ENCODE results near the gene CDAN1.
A peak's percentile ranks its signal among the peaks of the same experiment; 100 is the strongest.
"Not testable (repeated sequence)": the region's sequence is repeated elsewhere in the genome, so short reads cannot be mapped to it uniquely, and the experiment has no call there.

CDAN1 gene

DNA sequence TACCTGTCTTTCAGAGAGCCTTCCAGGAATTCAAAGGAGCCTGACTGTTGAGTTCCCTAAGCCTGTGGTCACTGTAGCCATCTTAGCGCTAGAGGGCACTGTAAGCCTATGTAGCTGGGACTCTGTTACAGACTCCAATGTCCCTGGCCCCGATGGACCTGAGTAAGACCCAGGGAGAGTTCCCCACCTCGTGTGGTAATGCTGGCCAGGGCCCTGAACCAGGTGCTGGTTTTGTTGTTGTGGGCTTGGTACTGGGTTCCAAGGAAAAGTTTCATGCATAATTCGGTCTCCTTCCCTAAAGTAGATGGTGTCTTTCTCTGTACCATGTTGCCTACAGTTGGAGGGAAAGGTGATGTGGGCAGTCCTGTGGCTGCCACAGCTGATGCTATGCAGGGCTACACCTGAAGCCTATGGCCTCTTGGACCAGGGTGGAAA, 32.4 kb downstream of the CDAN1 start:
- DNase-seq = peak; percentile 38

DNA sequence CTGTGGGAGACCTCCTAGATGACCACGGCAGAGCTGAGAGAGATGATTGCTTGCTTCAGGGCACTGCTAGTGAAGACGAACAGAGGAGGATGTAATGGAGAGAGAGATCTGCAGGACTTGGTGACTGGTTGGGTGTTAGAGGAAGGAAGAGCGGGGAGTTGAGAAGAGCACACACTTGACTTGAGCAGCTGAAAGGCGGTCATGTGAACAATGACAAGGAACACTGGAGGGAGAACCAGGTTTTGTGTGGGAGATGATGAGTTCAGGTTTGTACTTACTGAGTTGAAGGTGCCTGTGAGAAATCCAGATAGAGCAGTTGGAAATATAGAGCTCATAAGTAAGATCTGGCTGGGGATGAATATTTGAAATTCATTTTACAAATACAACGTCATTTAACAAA, 40.3 kb downstream of the CDAN1 start:
- DNase-seq = no peak

DNA sequence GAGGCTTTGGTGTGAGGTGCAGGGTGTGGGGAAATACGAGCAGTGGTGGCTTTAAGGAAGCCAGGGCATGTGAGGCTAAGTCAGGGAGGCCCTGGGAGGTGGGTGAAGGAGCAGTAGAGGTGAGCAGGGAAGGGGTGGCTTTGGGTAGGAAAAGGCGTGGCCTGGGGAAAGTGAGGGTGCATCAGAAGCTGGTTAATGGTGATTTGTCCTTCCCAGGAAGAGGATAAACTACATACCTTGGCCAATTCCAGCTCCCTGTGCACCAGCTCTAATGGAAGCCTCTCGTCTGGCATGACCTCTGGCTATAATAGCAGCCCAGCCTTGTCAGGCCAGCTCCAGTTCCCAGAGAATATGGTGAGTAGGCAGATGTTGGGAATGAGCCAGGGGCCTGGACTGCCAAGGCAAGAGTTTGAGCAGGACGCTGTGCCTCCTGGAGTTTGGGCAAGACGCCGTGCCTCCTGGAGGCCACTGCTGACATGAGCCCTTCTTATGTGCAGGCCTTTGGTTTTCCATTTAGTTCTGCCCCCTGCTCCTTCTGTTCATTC, 41.3 kb downstream of the CDAN1 start:
- no peak for DNase-seq

DNA sequence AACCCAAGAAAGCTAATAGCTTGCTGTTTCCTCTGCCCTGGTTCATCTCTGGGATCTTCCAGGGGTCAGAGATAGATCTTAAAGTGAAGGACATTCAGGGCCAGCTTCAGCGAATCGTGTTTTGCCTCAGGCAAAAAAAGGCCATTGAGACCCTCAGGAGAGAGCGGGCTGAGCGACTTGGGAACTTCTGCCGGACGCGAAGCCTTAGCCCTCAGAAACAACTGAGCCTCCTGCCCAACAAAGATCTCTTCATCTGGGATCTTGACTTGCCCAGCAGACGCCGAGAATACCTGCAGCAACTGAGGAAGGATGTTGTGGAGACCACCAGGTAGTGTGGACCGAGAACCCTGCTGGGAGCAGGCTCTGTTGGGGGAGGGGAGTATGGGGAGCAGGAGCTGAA, 42.5 kb downstream of the CDAN1 start:
- DNase-seq = no peak

DNA sequence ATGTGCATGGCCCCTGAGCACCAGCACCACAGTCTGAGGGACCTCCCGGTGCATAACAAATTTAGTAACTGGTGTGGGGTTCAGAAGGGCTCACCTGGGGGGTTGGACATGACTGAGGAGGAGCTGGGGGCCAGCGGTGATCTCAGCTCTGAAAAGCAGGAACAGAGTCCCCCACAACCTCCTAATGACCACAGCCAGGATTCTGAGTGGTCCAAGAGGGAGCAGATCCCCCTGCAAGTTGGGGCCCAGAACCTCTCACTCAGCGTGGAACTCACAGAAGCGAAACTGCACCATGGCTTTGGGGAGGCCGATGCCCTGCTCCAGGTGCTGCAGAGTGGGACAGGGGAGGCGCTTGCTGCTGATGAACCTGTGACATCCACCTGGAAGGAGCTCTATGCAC, 43.0 kb downstream of the CDAN1 start:
- no peak for DNase-seq

DNA sequence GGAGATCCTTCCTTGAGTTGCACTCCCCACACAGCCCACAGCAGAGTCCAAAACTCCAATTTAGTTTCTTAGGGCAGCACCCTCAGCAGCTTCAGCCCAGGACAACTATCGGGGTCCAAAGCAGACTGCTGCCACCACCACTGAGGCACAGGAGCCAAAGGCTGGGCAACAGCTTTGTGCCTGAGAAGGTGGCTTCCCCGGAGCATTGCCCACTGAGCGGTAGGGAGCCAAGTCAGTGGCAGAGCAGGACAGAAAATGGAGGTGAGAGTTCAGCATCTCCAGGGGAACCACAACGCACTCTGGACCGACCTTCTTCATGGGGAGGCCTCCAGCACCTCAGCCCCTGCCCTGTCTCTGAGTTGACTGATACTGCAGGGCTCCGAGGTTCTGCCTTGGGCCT, 43.4 kb downstream of the CDAN1 start:
- DNase-seq = no peak

DNA sequence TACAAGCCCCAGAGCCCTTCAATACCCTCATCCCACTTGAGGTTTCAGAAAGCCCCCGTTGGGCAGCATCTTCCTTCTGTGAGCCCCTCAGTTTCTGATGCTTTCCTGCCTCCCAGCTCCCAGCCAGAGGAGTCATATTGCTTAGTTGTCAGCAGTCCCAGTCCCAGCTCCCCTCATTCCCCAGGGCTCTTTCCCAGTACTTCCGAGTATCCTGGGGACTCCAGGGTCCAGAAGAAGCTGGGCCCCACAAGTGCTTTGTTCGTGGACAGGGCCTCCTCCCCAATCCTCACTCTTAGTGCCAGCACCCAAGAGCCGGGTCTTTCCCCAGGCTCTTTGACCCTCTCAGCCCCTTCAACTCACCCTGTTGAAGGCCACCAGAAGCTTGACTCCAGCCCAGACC, 43.9 kb downstream of the CDAN1 start:
- no peak for DNase-seq

DNA sequence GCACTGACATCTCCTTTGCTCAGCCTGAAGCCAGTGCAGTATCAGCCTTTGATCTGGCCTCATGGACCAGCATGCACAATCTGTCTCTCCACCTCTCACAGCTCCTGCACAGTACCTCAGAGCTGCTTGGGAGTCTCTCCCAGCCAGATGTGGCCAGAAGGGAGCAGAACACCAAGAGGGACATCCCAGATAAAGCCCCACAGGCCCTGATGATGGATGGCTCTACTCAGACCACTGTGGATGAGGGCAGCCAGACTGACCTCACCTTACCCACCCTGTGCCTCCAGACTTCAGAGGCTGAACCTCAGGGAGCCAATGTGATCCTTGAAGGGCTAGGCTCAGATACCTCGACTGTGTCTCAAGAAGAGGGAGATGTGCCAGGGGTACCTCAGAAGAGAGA, 44.4 kb downstream of the CDAN1 start:
- no peak for DNase-seq

DNA sequence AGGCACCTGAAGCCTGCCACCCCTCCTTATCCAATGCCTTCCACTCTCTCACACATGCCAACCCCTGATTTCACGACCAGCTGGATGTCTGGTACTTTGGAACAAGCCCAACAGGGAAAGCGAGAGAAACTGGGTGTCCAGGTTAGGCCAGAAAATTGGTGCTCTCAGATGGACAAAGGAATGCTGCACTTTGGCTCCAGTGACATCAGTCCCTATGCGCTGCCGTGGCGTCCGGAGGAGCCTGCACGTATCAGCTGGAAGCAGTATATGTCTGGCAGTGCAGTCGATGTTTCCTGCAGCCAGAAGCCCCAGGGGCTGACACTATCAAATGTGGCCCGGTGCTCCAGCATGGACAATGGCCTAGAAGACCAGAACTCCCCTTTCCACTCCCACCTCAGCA, 45.2 kb downstream of the CDAN1 start:
- no peak for DNase-seq

DNA sequence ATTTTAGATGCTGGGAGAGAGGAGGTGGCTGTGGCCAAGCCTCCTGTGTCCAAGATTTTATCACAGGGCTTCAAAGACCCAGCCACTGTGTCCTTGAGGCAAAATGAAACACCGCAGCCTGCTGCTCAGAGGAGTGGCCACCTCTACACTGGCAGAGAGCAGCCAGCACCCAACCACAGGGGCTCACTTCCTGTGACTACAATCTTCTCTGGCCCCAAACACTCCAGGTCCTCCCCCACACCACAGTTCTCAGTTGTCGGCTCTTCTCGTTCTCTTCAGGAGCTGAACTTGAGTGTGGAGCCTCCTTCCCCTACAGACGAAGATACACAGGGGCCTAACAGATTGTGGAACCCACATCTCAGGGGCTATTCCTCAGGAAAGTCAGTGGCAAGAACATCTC, 45.6 kb downstream of the CDAN1 start:
- DNase-seq = no peak

DNA sequence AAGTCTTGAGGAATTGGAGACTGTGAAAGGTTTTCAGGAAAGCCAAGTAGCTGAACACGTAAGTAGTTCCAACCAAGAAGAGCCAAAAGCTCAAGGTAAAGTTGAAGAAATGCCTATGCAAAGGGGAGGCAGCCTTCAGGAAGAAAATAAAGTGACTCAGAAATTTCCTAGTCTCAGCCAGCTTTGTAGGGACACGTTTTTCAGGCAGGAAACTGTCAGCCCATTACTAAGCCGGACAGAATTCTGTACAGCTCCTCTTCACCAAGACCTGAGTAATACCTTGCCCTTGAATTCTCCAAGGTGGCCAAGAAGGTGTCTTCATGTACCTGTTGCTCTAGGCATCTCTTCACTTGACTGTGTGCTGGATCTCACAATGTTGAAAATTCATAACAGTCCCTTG, 48.6 kb downstream of the CDAN1 start:
- no peak for DNase-seq

DNA sequence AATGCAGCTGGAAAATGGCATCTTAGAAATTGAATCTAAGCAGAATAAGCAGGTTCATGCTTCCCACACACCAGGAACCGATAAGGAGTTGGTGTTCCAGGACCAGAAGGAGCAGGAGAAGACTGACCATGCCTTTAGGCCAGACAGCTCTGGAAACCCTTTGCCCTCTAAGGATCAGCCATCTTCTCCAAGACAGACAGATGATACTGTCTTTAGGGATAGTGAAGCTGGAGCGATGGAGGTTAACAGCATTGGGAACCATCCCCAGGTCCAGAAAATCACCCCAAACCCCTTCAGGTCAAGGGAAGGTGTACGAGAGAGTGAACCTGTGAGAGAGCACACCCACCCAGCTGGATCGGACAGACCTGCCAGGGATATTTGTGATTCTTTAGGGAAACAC, 49.2 kb downstream of the CDAN1 start:
- DNase-seq = no peak

DNA sequence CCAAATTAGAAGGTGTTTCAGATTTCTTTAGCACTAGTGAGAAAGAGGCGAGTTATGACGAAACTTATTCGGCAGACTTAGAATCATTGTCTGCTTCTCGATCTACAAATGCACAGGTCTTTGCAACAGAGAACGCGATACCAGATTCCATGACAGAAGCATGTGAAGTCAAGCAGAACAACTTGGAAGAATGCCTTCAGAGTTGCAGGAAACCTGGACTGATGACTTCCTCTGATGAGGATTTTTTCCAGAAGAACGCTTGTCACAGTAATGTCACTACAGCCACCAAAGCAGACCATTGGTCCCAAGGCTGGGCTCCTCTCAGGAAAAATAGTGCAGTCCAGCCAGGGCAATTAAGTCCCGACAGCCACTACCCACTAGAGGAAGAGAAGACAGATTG, 50.6 kb downstream of the CDAN1 start:
- no peak for DNase-seq

DNA sequence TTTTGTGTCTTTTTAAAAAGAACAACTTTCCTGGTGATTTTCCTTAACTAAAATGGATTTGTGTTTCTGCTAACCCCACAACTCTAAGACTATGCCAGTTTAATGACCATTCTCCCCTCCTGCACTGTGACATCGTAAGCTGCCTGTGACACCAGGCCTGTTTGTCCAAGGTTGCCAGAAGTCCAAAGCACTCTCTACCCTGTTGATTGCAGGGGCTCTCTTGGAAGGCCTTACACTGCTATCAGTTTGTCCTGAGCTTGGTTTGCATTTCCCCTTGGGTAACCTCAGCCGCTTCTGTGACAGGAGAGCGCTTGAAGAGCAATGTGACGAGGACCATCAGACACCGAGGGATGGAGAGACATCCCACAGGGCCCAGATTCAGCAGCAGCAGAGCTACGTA, 55.8 kb downstream of the CDAN1 start:
- DNase-seq = no peak

DNA sequence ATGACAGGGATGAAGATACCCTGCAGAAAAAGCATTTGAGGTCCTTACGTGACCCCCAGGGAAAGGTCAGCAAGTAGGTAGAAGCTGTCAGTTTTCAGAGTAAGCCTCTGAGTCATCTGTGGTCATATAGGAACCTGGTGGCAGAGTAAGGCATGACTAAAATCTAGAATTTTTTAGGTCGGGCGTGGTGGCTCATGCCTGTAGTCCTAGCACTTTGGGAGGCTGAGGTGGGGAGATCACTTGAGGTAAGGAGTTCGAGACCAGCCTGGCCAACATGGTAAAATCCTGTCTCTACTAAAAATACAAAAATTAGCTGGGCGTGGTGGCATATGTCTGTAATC, 56.8 kb downstream of the CDAN1 start:
- DNase-seq = not testable (repeated sequence)

DNA sequence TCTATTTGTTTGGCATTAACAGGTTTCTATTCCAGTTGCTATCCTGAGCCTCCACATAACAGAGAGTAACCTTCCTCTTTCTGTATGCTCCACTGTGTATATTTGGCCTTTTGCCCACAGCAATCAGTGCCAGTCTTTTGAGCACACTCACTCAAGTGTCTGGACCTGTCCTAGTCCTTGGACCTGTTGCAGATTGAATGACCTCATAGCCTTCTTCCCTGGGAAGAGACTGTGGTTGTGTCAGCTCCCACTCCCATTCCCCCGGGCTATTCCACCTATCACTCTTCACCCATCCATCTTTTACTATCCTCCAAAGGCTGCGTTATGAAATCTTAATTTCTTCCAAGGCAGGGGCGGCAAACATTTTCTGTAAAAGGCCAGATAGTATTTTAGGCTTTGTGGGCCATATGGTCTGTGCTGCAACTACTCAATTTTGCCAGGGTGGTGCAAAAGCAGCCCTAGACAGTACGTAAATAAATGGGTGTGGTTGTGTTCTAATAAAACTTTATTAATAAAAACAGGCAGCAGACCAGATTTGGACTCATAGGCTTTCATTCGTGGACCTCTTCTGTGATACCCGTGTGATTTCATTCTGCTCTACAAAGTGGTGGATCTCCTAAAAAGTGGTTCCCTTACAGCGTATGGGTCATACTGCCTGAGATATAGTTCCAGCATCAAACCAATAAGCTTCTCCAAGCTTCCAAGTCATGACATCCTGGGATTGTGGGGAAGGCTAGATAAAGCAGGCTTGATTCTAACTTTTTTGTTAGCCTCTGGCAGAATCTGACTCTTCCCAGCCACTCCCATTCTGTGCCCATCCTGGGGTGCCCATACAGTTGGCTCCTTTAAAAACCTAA, 57.4 kb downstream of the CDAN1 start:
- no peak for DNase-seq

DNA sequence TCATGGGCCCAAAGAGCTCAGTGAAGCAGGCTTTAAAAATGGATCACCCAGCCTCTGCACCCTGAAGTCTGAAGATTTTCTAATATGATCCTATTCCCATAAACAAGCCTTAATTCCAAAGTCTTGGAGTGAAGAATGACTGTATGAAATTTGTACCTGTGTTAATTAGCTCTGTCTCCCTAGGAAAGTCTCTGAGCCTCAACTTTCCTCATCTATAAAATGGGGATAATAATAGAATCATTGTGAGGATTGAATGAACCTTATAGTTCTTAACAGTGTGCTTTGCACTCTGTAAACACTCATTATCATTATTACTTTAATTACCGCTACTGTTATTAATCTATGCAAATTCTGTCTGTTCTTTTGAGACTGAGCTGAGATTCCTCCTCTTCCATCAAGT, 61.9 kb downstream of the CDAN1 start:
- no peak for DNase-seq

DNA sequence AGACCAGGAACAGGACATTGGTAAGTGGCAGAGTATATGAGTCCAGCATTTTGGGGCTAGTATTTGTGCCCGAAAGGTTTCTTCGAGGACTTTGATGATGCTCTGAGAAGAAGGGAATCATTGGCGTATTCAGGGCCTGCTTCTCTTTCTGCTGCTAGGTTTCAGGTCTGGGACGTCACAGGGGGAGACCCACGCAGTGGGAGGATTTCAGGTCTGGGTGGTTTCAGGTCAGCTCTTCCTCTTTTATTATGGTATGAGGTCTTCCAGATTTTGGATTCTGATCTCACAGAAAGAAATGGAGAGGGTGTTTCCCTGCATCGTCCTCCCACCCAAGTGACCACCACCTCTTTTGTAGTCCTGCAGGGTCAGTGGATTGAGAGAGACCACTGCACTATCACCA, 62.5 kb downstream of the CDAN1 start:
- DNase-seq = no peak
